Measurements from ENCODE around the gene ABCC5.

Gene ABCC5

DNA sequence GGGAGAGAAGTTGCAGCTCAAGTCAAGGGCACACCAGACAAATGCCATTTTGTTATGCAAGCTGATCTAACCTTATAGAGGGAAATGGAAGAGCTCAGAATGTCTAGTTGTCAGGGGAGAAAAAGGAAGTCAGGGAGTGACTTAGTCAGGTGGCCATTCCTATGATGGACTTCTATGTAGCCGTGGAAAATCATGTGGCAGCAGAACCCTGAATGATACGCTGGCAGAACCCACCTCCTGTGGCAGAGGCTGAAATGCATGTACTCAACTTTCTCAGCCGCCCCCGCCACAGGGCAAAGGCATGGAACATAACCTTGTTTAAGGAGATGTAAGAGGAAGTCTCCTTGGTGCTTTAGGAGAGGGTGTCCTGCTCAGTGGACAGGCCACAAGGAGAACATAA, 95.3 kb downstream of the ABCC5 start:
- no peak for DNase-seq (ENCODE audit: low spot score)

DNA sequence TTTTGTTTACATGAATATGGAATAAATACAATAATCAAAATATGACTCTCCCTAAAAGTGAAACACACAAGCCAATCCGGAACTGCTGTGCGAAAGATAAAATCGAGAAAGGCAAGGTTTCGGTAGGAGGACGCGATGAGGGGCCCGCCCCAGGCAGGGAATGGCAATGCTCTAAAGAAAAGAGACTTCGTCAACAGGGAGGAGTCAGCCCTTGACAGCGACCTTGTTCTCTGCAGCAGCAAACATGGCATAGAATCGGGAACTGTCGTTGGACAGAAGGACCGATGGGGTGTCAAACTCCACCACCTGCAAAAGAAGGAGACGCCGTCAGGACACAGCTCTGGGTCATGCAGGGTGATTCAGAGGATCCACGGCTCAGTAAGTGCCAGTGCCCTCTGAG, 96.6 kb downstream of the ABCC5 start:
- DNase-seq (ENCODE audit: low spot score) = no peak

DNA sequence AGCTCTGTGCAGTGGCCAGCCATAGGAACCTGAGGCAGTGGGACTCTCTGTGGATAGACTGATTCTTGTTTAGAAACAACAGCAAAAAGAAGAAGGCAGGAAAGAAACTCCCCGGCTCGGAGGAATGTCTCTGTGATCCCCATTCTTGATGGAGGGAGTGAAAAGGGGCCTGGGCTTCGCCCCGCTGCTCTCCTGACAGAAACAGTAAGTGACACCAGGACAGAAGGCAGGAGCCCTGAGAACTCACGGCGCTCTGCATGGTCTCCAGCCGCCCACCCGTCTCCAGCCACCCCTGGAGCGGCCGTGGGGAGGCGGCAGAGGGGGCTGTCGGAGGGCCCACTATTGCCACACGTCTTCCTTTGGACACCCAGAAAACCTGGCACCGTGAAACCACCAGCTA, 97.3 kb downstream of the ABCC5 start:
- no peak for DNase-seq (ENCODE audit: low spot score)

DNA sequence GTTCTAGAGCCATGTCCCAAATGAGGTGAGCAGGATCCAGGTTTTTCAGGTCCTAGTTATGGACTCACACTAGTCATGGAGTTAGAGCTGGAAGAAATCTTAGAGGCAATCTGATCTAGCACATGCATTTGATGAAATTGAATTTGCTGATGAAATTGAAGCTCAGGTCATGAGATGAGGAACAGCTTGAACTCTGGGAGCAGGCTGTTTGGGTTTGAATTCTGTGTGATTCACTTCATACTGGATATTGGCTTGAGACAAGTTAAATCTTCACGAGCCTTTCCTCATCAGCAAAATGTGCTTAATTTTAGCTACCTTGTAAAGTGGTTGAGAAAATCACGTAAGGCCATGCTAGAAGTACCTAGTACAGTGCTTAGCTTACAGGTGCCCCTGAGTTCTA, 99.5 kb downstream of the ABCC5 start:
- DNase-seq (ENCODE audit: low spot score) = no peak

DNA sequence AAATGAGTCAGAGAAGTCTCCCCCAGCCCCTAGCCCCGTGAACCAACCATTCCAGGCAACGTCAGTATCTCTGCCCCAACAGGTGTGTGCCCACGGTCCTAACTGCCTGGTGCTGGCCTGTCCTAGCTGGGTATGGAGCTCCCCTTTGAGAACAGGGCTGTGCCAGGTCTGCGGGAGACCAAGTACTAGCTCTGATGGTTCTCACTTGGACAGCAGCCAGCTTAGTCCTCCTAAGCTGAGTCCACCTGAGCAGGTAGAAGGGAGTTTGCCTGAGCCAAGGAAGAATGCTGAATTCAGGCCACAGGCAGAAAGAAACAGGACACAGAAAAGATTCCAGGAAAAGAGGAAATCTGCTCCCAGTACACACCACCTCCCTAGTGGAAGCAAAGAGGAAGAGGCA, 99.9 kb downstream of the ABCC5 start:
- DNase-seq (ENCODE audit: low spot score) = no peak

DNA sequence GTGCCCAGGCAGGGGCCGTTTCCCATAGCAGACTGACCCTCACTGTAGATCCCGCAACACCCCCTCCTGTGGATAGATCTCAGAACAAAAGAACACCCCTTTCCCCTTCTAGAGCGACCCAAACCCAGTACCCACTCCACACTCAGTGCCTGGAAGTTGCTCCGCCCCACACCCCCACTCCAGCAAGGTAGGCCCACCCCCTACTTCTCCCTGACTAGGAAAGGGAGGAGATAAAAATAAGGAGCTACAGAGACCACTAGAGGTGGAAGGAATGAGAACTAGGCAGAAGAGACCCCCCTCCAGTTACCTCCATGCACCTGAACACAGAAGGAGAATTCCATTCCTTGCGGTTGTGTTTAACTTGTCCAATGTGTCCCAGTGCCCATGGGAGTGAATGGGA, 102.8 kb downstream of the ABCC5 start:
- no peak for DNase-seq (ENCODE audit: low spot score)

DNA sequence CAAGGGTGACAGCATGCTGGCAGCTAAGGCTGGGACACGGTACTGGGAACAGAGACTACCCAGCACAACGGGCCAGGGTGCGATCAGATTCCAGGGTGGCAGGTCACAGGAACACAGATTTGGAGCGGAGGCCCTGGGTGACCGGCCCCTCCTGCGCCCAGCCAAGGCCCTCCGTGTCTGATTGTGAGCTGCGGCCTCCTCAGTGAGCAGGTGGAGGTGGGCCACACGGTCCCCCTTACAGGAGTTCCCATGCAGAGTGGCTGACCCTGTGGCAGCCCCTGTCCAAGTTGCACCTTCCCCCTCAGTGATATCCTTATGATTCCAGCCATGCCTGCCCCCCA, 104.1 kb downstream of the ABCC5 start:
- DNase-seq (ENCODE audit: low spot score) = no peak

DNA sequence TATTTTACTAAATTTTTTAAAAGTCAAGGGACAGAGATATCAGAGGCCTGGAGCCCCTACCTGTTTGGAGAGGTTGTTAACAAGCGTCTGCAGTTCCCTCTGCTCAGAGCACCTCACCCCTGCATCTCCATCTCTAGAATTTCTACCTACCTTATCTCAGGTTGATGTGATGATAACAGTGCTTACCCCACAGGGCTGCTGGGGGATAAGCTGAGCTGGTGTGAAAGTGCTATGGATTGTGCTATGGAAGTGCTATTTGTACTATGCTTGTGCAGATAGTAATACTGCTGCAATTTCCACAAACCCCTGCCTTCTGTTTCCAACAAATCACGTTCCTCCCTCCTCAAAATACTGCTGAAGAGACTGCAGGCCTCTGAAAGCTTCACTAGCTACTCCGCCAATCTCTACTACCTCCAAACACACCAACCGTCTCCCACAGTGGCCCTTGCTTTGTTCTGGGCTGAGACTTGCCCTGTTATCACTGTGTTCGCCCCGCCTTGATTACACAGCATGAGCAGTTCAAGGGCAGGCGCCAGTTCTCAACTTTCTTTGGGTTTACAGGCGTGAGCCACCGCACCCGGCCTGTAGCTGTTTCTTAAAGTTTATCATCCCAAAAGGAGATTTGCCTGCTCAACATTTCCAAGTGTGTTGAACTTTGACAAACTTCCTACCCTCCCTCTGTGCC, 104.6 kb downstream of the ABCC5 start:
- no peak for DNase-seq (ENCODE audit: low spot score)

DNA sequence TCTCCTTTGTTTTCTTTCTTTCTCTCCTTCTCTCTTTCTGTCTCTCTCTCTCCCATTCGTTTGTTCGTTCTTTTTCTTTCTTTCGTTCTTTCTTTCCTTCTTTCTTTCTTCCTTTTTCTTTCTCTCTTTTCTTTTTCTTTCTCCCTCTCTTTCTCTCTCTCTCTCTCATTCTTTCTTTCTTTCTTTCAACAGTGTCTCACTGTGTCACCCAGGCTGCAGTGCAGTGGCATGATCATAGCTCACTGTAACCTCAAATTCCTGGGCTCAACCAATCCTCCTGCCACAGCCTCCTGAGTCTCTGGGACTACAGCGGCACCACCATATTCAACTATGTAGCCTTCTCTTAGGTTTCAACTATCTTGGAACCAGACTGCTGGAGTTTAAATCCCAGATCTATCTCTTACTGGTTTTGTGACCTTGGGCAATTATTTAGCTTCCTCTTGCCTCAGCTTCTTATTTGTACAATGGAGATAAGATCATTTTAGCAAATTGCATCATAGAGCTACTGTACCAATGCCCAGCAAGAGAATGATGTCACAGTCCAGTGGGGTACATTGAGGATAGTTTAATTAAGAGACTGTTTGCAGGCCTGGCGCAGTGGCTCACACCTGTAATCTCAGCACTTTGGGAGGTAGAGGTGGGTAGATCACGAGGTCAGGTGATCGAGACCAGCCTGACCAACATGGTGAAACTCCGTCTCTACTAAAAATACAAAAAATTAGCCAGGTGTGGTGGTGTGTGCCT, 105.7 kb downstream of the ABCC5 start:
- no peak for DNase-seq (ENCODE audit: low spot score)

DNA sequence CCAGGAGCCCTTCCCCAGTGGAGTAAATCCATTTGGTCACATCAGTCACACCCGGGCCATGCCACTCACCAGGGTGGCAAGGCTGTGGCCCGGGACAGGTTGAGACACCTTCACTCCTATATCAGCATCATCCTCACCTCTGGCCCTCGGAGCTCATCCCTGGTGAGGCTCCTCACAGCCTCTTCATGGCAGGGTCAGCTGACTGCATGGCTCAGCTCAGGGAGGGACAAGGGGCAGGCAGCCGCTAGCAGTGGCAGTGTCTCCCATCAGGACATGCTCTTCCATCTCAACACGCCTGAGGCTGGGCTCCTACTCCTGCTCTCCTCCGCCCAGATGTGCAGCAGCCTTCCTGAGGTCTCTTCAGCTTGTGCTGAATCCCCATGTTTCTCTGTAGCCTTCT, 106.6 kb downstream of the ABCC5 start:
- DNase-seq (ENCODE audit: low spot score) = no peak

DNA sequence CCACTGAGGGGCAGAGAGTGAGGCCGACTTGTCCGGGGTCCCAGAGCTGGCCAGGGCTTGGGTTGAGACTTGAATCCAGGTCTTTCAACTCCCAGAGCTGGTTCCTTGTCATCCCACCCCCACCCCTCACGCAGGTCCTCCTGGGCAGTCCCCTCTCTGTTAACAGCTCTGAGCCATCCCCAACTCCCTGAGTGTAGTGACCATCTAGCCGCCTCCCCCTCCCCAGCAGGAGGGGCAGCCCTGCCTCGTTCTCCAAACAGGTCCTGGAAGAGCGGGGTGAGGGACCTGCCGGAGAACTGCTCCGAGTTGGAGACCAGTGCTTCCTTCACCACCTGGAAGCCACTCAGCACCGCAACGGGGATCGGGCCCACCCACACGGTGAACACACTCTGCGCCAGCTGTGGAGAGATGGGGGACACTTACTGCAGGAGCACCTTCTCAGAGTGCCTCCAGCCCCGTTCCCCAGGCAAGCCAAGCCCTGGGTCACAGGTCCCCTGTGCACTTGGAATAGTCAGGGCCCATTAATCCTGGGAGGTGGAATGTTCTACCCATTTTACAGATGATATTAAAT, 108.6 kb downstream of the ABCC5 start:
- no peak for DNase-seq (ENCODE audit: low spot score)

DNA sequence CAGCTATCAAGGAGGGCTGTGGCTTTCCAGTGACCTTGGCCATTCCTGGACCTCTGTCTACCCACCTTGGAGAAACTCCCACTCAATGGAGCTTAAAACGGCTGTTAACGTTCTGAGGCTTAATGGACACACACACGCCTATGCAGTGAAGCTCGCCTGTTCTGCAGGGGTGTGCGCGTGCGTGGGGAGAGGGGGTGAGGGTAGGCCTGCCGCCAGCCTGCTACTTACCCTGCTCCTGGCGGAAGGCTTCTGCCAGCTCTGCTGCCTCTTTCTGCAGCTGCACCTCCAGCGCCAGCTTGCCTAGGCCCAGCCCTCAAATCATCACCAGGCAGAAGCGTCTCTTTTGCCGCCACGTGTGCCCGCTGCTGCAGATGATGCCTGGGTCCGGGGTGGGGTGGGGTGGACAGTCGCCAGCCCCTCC, 109.8 kb downstream of the ABCC5 start:
- DNase-seq (ENCODE audit: low spot score) = no peak

DNA sequence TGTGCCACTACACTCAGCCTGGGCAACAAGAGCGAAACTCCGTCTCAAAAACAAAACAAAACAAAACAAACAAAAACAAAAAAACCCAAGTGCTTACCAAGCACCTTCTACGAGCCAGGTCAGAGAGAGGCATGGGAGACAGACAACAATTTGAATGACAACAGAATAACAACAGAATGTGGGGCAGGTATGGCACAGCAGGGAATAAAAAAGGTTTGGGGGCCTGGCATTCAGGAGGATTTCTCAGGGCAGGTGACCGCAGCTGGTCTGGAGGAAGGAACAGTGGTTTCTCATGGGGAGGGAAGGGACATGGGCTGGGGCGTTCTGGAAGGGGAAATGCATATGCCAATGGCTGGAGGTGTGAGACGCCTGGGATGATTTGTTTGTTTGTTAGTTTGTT, 110.5 kb downstream of the ABCC5 start:
- no peak for DNase-seq (ENCODE audit: low spot score)

DNA sequence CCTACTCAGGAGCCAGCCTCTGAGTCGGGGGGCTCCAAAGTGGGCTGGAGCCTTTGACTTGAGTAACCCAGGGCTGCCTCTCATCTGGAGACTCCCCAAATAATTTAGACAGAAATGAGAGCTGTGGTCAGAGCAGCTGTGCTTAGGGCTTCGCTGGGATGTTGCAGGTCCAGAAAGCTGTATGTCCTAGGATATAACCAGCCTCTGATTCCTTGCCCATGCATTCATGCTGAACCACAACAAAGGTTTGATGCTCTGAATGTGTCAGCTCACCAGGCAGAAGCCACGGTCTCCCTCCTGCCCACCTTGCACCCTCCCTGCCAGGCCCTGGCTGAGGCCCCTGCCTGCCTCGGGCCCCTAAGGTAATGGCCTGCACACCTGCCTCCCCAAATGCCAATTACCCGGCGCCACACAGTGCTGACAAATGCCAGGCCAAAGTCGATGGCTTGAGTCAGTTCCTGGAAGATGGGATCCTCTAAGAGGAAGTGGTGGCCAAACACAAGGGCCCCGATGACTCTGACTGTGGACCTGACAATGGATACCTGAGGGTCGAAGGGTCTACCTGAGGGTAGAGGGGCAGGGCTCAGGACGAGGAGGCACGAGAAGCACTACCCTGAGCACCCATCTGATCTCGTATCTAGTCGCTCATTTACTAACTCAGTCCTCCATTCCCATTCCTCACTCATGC, 111.3 kb downstream of the ABCC5 start:
- DNase-seq (ENCODE audit: low spot score) = no peak

DNA sequence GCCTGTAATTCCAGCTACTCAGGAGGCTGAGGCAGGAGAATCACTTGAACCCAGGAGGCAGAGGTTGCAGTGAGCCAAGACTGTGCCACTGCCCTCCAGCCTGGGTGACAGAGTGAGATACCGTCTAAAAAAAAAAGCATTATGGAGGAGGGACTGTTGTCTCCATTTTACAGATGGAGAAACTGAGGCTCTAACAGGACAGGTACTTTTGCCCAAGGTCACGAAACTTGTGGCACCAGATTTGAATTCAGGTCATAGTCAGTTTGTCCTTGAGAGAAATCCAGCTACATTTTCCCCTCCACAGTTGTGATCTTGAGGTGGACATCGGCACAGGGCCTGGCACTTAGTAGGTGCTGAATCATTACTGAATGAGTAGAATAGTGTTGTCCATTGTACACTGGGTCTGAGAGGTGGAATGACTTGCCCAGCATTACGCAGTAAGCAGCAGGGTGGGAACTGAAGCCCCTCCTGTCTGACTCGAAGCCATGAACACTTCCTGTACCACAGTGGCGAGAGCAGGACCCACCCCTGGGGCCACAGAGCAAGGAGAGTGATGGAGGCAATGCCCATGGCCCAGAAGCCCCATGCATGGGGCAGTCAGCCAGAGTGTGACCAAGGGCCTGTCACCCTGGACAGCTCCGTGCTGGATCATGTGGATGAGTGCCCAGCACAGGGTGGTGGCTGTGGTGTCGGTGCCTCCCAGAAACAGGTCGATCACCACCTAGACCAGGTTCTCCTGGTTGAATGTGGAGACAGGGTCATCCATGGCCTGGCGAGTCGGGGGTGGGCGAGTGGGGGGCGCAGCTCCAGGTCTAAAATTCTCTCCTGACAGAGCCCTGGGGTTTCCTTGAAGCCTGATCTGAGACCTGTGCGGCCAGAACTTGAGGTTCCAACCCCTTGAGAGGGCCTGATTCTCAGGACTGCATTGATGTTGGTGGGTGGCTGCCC, 112.6 kb downstream of the ABCC5 start:
- DNase-seq (ENCODE audit: low spot score) = no peak

DNA sequence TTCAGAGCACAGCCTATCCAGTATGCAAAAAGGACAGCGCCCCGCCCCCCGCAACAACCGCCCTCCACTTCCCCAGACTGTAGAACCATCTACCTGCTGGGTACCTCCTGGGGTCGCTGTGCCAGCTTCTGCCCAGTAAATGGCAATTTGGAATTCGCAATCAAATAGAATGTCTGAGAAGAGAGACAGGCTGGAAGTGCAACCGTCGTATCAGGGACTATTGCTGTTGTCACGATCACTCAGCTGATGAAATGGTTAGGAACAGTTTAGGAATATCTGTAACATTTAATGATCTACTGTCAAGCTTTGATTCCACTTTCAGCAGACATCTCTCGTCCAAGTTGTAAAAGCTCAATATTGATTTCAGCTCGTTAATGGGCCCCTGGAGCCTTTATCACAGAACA, 119.7 kb downstream of the ABCC5 start:
- no peak for DNase-seq (ENCODE audit: low spot score)

DNA sequence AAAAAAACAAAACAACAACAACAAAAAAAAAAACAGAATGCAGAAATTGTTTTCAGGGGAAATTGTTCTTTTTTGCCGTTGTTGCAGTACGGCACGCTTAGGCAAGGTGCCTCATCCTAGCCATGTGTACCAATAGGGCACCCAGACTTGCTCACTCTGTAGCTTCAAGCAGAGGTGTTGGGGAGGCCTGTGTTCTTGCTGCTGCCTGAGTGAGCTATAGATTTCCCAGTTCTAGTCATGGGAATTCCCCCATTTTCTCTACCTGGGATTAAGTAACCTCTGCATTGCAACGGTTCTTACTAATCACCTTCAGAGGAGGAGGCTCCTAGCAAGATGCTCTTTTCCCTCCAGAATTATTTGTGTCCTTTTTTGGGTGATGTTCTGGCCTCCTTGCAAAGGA, 120.1 kb downstream of the ABCC5 start:
- no peak for DNase-seq (ENCODE audit: low spot score)

DNA sequence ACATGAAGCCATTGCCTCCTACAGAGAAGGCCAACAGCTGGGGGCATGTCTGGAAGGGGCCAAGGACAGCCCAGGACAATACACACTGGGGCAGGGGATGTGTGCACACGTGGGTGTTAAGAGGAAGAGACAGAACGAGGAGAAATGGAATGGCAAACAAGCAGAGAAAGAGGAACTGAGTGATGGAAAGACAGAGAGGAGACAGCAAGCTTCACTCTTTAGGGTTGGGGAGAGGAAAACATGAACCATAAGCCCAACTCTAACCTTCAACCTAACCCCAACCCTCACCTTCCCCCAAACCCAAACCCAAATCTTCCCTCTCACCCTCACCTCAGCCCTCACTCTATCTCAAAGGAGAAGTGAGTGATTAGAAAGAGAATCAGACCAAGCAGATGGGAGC, 121.1 kb downstream of the ABCC5 start:
- DNase-seq (ENCODE audit: low spot score) = no peak

DNA sequence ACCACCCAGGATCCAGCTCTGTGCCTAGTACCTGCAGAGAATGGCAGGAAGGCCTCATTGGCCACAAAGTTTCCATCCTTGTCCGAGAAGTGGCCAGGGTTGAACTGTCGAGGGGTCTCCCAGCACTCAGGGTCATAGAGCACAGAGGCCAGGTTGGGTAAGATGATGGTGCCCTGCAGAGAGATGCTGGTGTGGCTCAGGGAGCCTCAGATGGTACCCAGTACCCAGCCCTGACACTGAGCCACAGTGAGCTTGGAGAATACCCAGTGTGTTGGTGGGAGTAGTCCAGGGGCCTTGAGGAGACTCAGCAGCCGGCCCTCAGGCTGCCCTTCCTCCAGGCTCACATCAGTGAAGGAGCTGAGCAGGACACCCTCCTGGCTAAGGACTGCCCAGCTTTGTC, 121.5 kb downstream of the ABCC5 start:
- no peak for DNase-seq (ENCODE audit: low spot score)

DNA sequence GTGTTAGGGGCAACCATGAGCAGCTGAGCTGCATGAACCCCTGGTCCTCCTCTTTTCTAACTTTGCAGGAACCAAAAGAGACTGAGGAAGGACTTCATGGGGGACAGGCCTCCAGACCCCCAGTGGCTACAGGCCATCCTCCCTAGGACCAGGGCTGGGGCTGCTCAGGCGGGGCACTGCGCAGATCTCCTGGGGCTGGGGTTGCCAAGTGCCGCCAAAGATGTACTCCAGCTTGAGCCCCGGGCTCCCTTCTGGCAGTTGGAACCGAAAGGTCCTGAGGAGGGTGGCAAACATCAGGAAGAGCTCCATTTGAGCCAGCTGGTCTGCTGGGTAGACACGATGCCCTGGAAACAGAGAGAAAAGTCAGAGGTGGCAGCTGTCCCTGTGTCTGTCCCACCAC, 121.9 kb downstream of the ABCC5 start:
- no peak for DNase-seq (ENCODE audit: low spot score)

DNA sequence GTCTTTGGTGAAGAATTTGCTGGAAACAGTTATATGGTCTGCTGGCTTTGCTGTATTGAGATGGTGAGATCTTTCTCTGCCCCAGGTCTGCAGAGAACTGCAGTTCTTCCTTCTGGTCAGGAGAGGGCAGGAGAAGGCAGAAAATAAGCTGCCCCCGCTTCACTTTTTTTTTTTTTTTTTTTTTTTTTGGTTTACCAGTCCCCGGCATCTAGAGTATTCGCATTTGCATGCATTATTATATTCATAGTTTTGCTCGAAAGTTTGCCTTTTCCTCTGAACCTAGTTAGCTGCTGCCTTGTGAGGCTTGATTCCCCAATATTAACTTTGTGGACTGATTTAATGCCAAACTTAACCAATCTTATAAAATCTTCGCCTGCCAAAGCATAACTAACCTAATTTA, 122.4 kb downstream of the ABCC5 start:
- DNase-seq (ENCODE audit: low spot score) = peak; percentile 65

DNA sequence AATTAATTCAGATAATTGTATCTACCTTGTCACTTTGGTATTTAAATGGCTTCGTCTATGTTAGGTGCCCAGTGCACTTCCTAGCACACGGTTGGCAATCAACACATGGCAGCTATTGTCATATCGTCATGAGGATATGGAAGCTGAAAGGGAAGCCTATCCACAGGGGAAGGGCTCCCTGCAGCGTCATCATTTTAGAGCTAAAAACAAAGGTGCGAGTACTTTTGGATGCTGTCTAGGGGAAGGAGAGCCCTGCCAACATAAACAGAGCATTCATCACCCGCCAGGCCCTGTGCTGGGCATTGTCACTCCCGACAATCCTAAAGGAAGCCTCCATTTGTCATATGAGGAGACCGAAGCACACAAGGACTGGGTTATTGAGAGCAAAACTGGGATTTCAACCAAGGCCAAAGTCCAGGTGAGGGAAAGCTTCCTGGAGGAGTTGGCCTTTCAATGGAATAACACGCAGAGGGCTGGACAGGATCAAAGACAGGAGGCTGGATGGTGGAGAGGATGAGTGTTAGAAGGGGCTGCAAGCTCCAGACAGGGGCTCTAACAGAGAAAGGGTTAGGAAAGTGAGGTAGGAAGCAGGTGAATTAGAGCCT, 125.0 kb downstream of the ABCC5 start:
- DNase-seq (ENCODE audit: low spot score) = no peak

Measured in hematopoietic multipotent progenitor cell treated with erythropoietin and hydrocortisone succinate and interleukin-3 and kit ligand, for 15 days (in vitro differentiated cells).